ENCODE measurements around the gene CAPG.

DNA sequence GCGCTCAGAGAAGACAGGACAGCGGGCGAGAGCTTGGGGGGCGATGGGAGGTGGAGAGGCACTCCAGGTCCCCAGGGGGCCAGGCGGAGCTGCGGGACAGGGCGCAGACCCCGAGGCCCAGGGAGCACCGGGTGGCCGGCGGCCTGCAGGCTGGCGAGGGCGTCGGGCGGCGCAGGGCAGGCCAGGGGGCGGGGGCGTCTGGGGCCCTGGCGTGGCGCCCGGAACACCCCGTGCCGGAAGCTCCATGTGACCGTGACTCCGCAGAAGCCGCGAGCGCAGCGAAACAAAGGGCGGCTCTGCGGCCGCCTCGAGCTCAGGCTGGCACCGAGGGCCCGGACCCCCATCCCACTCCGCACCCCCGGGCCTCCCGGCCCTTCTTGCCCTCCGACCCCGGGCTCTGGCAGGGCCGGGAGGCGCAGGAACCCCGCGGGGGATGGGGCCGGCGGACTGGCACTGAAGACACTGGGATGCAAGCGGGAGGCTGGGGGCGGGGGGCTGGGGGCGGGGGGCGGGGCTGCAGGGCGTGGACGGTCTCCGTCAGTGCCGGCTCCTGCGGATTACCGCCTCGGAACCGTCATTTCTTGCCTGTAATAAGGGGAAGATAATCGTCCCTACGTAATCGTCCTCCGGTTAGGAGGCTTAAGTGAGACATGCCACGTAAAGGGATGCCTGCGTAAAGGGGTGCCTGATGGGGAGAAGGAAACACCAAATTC lies 27.5 kb upstream of the CAPG start:
- TF ChIP-seq, protein P1, sequence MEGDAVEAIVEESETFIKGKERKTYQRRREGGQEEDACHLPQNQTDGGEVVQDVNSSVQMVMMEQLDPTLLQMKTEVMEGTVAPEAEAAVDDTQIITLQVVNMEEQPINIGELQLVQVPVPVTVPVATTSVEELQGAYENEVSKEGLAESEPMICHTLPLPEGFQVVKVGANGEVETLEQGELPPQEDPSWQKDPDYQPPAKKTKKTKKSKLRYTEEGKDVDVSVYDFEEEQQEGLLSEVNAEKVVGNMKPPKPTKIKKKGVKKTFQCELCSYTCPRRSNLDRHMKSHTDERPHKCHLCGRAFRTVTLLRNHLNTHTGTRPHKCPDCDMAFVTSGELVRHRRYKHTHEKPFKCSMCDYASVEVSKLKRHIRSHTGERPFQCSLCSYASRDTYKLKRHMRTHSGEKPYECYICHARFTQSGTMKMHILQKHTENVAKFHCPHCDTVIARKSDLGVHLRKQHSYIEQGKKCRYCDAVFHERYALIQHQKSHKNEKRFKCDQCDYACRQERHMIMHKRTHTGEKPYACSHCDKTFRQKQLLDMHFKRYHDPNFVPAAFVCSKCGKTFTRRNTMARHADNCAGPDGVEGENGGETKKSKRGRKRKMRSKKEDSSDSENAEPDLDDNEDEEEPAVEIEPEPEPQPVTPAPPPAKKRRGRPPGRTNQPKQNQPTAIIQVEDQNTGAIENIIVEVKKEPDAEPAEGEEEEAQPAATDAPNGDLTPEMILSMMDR (IDR thresholded peaks at IDR 0.05) = no peak
- peak in 1 of 2 donors; percentile 92 for TF ChIP-seq POLR2A (IDR thresholded peaks at IDR 0.05)
- peak in 1 of 2 donors; percentile 95 for TF ChIP-seq POLR2AphosphoS5 (IDR thresholded peaks at IDR 0.05; ENCODE audit: insufficient read depth in 1 of 2, low read depth in 1 of 2)

All from vagina (tissue), 2 donors.